GM18873 (cell line): Measurements from ENCODE around the gene GABRB3.

Source experiments
- ATAC-seq: cut with Tn5 transposase; IDR thresholded peaks from one replicate; pipeline ENCODE4 v1.9.1; 2021; ENCODE audit warnings: mild to moderate bottlenecking, moderate library complexity, moderate number of reproducible peaks; ENCODE audit not compliant: unreplicated experiment, low FRiP score

GABRB3 gene

GRCh38 chr15:26565542-26565941 is 207.3 kb downstream of the GABRB3 start:
- ATAC-seq, result no peak

GRCh38 chr15:26564361-26564760 is 208.5 kb downstream of the GABRB3 start:
- ATAC-seq, result no peak

- ATAC-seq, result no peak
Measured at GRCh38 chr15:26562336-26562735, 210.5 kb downstream of the GABRB3 start.

GRCh38 chr15:26561896-26562295 is 211.0 kb downstream of the GABRB3 start:
- ATAC-seq, result no peak

GRCh38 chr15:26561130-26561529 is 211.7 kb downstream of the GABRB3 start:
- no peak for ATAC-seq

GRCh38 chr15:26555898-26556297 is 217.0 kb downstream of the GABRB3 start:
- no peak for ATAC-seq

GRCh38 chr15:26551473-26551872 is 221.4 kb downstream of the GABRB3 start:
- ATAC-seq, result no peak

- no peak for ATAC-seq
Measured at GRCh38 chr15:26550880-26551279, 222.0 kb downstream of the GABRB3 start.

GRCh38 chr15:26537663-26538062 is 235.2 kb downstream of the GABRB3 start:
- no peak for ATAC-seq

GRCh38 chr15:26531489-26531888 is 241.4 kb downstream of the GABRB3 start:
- ATAC-seq, result no peak

GRCh38 chr15:26525096-26525495 is 247.8 kb downstream of the GABRB3 start:
- no peak for ATAC-seq

- ATAC-seq, result no peak
Measured at GRCh38 chr15:26521691-26522198, 251.1 kb downstream of the GABRB3 start.

GRCh38 chr15:26521130-26521529 is 251.7 kb downstream of the GABRB3 start:
- no peak for ATAC-seq

- ATAC-seq, result no peak
Measured at GRCh38 chr15:26518885-26519284, 254.0 kb downstream of the GABRB3 start.

GRCh38 chr15:26516102-26516980 is 256.5 kb downstream of the GABRB3 start:
- ATAC-seq, result no peak

- ATAC-seq, result no peak
Measured at GRCh38 chr15:26504009-26504408, 268.9 kb downstream of the GABRB3 start.
